ENCODE results near the gene VAT1. TPM values are rescaled to one million over a fixed set of nuclear protein-coding genes. Genes with fewer than 3 reads are reported as not detected.

VAT1 gene
- total and polyA plus RNA-seq, 2 of the 13 experiments (the other 11 are each of a cell fraction or from before 2014, with no cell fraction given), result 143 to 205 TPM

- TF ChIP-seq DBP (CRISPR knock-in tag; IDR thresholded peaks at IDR 0.05; ENCODE audit: not compliant biosample characterization) (no peak), ZBTB34 (CRISPR knock-in tag; IDR thresholded peaks at IDR 0.05) (no peak), ELF3 (CRISPR knock-in tag; IDR thresholded peaks at IDR 0.05) (no peak), ATF2 (CRISPR knock-in tag; IDR thresholded peaks at IDR 0.05) (no peak), HMGXB4 (CRISPR knock-in tag; IDR thresholded peaks at IDR 0.05; ENCODE audit: borderline replicate concordance in 1 of 2, low read depth in 1 of 2) (no peak; a peak in 1 of 4 replicates), ZNF652 (CRISPR knock-in tag; IDR thresholded peaks at IDR 0.05; ENCODE audit: borderline replicate concordance, low read depth) (0 out of 2 replicates have a peak, but pooled peaks have one; percentile 36), HDAC6 (IDR thresholded peaks at IDR 0.05; ENCODE audit: low read depth, low read length) (no peak), SMAD3 (CRISPR knock-in tag; IDR thresholded peaks at IDR 0.05) (no peak), PHF20 (CRISPR knock-in tag; IDR thresholded peaks at IDR 0.05) (no peak), ZKSCAN8 (CRISPR knock-in tag; IDR thresholded peaks at IDR 0.05; ENCODE audit: borderline replicate concordance) (no peak), BRF2 (CRISPR knock-in tag; IDR thresholded peaks at IDR 0.05) (no peak), CEBPZ (IDR thresholded peaks at IDR 0.05; ENCODE audit: low read length) (no peak), ZSCAN9 (CRISPR knock-in tag; IDR thresholded peaks at IDR 0.05; ENCODE audit: borderline replicate concordance) (no peak), NR1H2 (CRISPR knock-in tag; IDR thresholded peaks at IDR 0.05; ENCODE audit: borderline replicate concordance, low read depth) (no peak)
Measured at GRCh38 chr17:43011728-43012472, 10.3 kb downstream of the VAT1 start (continued).
